ENCODE measurements around the gene DYNLRB1. TPM values are rescaled to one million over a fixed set of nuclear protein-coding genes. Genes with fewer than 3 reads are reported as not detected.

The DYNLRB1 gene
- total and polyA plus RNA-seq, 9 of the 15 experiments (the other 6 are each of a cell fraction or from before 2014, with no cell fraction given) = 48.7 to 358 (median 121) TPM

DNA sequence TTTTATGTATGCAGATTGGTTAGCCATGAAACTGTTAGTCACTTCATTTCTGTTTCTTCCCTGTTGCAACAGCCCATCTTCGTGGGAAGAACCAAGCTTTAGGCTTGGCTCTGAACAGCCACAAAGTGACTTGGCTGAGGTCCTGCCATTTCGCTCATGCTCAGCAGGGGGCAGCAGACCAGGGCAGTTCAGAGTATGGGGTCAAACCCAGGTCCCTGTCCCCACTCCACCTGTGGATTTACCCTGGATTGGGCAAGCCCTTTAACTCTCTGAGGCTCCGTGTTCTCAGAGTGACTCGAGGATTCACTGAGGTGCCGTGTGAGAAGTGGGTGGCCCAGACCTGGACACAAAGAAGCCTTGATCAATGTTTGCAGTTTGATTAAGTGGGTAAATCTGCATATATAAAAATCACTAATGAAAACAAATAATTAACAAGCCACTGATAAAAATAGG is 22.5 kb downstream of the DYNLRB1 start:
- H4K20me1 ChIP-seq (replicated peaks; ENCODE audit: control insufficient read depth, insufficient read depth, low read length) = no peaks in the 10 kb centered on the region
- H3K9me3 ChIP-seq (replicated peaks; ENCODE audit: control insufficient read depth, insufficient read depth, low read depth, low read length) = no peaks in the 10 kb centered on the region
- FAIRE-seq = peak; percentile 90
- H3K27me3 ChIP-seq (ENCODE audit: control insufficient read depth in 2 of 2, insufficient read depth in 2 of 2, low read length in 2 of 2) = no peaks in the 10 kb centered on the region
- H3K4me2 ChIP-seq (ENCODE audit: insufficient read depth, low read length) = no peak overlapping the region
- H3K4me3 ChIP-seq = no peak overlapping the region
- DNase-seq (ENCODE audit: extremely low read depth in 1 of 4, low spot score in 3 of 4) = peak; percentile 69 to 84 (median 76)
- no peak overlapping the region for H3K9ac ChIP-seq (ENCODE audit: insufficient read depth in 1 of 2, low read depth in 2 of 2, low read length in 2 of 2)
- peaks cover 0 to 3% of the 10 kb centered on the region in 2 experiments; a peak in 1 of 5 replicates for H3K4me1 ChIP-seq (replicated peaks in 1 of 2; ENCODE audit: control insufficient read depth in 2 of 2, insufficient read depth in 2 of 2, low read length in 2 of 2)
- CTCF ChIA-PET (ENCODE audit: low intra/inter-chr PET ratio) = interaction anchor here (0.6 to 1.2 kb wide), 4 partner anchors 166 to 230 kb away, joined by 3 to 4 read pairs (median 4); no protein-coding TSS in a partner anchor
- in situ Hi-C loops (cut with MboI) = loop anchor here (10.0 kb wide), 1 partner anchor 166 kb away; the partner anchor contains the start of gene TP53INP2
- peak; percentile 91 for ATAC-seq
- BruUV-seq (replicated peaks) = no TSS peak
- no peak overlapping the region for H2AFZ ChIP-seq (ENCODE audit: low read depth, low read length)
- no peaks in the 10 kb centered on the region for H3K9me1 ChIP-seq (ENCODE audit: control insufficient read depth, insufficient read depth, low read length)
- no peak overlapping the region for H3K27ac ChIP-seq (ENCODE audit: extremely low read depth, low read depth, low read length)
- peaks cover 63% of the 10 kb centered on the region for H3K36me3 ChIP-seq (ENCODE audit: control insufficient read depth, insufficient read depth, low read length)
- WGBS (ENCODE audit: insufficient coverage, low coverage, missing lambda C conversion rate) = 37% methylated on average over 5 of the region's 5 CpGs
- H3K79me2 ChIP-seq (ENCODE audit: control insufficient read depth, insufficient read depth, low read length) = no peaks in the 10 kb centered on the region
- POLR2A ChIA-PET = interaction anchor here (0.6 to 2.4 kb wide), 4 partner anchors 8 to 236 kb away, joined by 3 to 8 read pairs (median 5); partner anchors contain the start of gene DYNLRB1
- intact Hi-C loops (cut with micrococcal nuclease) = loop anchor here (1.0 to 5.0 kb wide), 4 partner anchors 171 to 346 kb away; no protein-coding TSS in a partner anchor
- TF ChIP-seq PURB (CRISPR knock-in tag; IDR thresholded peaks at IDR 0.05; ENCODE audit: low read depth) (no peak), MCM3 (IDR thresholded peaks at IDR 0.05) (no peak), RAD21 (CRISPR knock-in tag; conservative IDR thresholded peaks at IDR 0.05 in 1 of 2, IDR thresholded peaks at IDR 0.05 in 1 of 2) (peak; percentile 55 to 85), ZNF561 (CRISPR knock-in tag; conservative IDR thresholded peaks at IDR 0.05) (no peak), TCF7L2 (IDR thresholded peaks at IDR 0.05; ENCODE audit: low read depth, low read length) (no peak), SOX6 (IDR thresholded peaks at IDR 0.05) (no peak), CREM (IDR thresholded peaks at IDR 0.05; ENCODE audit: low read depth) (no peak), XRCC4 (IDR thresholded peaks at IDR 0.05; ENCODE audit: extremely low read depth, insufficient read depth, insufficient read length) (no peak), SMARCA4 (IDR thresholded peaks at IDR 0.05) (no peak), CEBPG (CRISPR knock-in tag; IDR thresholded peaks at IDR 0.05) (peak; percentile 83), CEBPG (tag; conservative IDR thresholded peaks at IDR 0.05 in 1 of 2, IDR thresholded peaks at IDR 0.05 in 1 of 2) (peak in 1 of 2 experiments; percentile 69; a peak in 2 of 4 replicates), NCOA1 (IDR thresholded peaks at IDR 0.05; ENCODE audit: low read depth) (no peak), MXI1 (IDR thresholded peaks at IDR 0.05; ENCODE audit: low read depth, low read length) (no peak), CBFA2T3 (IDR thresholded peaks at IDR 0.05) (no peak), ZNF253 (CRISPR knock-in tag; conservative IDR thresholded peaks at IDR 0.05) (no peak), ZNF778 (CRISPR knock-in tag; IDR thresholded peaks at IDR 0.05) (no peak), ZBED1 (IDR thresholded peaks at IDR 0.05) (no peak)
- TF ChIP-seq, protein P1, sequence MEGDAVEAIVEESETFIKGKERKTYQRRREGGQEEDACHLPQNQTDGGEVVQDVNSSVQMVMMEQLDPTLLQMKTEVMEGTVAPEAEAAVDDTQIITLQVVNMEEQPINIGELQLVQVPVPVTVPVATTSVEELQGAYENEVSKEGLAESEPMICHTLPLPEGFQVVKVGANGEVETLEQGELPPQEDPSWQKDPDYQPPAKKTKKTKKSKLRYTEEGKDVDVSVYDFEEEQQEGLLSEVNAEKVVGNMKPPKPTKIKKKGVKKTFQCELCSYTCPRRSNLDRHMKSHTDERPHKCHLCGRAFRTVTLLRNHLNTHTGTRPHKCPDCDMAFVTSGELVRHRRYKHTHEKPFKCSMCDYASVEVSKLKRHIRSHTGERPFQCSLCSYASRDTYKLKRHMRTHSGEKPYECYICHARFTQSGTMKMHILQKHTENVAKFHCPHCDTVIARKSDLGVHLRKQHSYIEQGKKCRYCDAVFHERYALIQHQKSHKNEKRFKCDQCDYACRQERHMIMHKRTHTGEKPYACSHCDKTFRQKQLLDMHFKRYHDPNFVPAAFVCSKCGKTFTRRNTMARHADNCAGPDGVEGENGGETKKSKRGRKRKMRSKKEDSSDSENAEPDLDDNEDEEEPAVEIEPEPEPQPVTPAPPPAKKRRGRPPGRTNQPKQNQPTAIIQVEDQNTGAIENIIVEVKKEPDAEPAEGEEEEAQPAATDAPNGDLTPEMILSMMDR (IDR thresholded peaks at IDR 0.05 in 2 of 3, conservative IDR thresholded peaks at IDR 0.05 in 1 of 3; ENCODE audit: insufficient read depth in 2 of 3, low read depth in 1 of 3, low read length in 3 of 3) = peak; percentile 82 to 91 (median 85)
- TF ChIP-seq, protein P2, sequence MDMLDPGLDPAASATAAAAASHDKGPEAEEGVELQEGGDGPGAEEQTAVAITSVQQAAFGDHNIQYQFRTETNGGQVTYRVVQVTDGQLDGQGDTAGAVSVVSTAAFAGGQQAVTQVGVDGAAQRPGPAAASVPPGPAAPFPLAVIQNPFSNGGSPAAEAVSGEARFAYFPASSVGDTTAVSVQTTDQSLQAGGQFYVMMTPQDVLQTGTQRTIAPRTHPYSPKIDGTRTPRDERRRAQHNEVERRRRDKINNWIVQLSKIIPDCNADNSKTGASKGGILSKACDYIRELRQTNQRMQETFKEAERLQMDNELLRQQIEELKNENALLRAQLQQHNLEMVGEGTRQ (CRISPR knock-in tag; IDR thresholded peaks at IDR 0.05) = no peak
- TF ChIP-seq, protein P3, sequence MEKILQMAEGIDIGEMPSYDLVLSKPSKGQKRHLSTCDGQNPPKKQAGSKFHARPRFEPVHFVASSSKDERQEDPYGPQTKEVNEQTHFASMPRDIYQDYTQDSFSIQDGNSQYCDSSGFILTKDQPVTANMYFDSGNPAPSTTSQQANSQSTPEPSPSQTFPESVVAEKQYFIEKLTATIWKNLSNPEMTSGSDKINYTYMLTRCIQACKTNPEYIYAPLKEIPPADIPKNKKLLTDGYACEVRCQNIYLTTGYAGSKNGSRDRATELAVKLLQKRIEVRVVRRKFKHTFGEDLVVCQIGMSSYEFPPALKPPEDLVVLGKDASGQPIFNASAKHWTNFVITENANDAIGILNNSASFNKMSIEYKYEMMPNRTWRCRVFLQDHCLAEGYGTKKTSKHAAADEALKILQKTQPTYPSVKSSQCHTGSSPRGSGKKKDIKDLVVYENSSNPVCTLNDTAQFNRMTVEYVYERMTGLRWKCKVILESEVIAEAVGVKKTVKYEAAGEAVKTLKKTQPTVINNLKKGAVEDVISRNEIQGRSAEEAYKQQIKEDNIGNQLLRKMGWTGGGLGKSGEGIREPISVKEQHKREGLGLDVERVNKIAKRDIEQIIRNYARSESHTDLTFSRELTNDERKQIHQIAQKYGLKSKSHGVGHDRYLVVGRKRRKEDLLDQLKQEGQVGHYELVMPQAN (IDR thresholded peaks at IDR 0.05; ENCODE audit: borderline replicate concordance) = no peak

Measured in K562 (cell line).